ENCODE measurements around the gene IRX4.

The IRX4 gene

DNA sequence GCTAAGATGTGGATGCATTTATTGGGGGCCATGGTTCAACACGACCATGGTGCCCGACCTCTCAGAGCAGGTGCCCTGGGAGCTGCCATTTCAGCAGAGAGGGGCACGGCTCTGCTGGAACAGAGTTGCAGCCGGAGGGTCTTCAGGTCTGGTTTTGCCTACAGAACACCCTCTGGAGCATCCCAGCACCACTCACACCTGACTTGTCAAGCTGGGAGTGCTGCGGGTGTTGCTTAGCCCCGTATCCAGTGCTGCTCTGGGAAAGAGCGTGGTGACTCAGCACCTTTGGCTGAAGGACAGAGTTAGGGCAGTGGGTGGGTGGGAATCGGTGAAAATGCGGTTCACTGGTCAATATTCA lies 36.5 kb upstream of the IRX4 start:
- TF ChIP-seq, protein P1, sequence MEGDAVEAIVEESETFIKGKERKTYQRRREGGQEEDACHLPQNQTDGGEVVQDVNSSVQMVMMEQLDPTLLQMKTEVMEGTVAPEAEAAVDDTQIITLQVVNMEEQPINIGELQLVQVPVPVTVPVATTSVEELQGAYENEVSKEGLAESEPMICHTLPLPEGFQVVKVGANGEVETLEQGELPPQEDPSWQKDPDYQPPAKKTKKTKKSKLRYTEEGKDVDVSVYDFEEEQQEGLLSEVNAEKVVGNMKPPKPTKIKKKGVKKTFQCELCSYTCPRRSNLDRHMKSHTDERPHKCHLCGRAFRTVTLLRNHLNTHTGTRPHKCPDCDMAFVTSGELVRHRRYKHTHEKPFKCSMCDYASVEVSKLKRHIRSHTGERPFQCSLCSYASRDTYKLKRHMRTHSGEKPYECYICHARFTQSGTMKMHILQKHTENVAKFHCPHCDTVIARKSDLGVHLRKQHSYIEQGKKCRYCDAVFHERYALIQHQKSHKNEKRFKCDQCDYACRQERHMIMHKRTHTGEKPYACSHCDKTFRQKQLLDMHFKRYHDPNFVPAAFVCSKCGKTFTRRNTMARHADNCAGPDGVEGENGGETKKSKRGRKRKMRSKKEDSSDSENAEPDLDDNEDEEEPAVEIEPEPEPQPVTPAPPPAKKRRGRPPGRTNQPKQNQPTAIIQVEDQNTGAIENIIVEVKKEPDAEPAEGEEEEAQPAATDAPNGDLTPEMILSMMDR (IDR thresholded peaks at IDR 0.05; ENCODE audit: low read length): no peak
- TF ChIP-seq EZH2 (optimal IDR thresholded peaks at IDR 0.05; ENCODE audit: low read depth, low read length) (no peak), EZH2phosphoT487 (IDR thresholded peaks at IDR 0.05; ENCODE audit: low read length) (no peak)
- no peak overlapping the region for H2AFZ ChIP-seq (ENCODE audit: low read length)
- no peaks in the 10 kb centered on the region for H3K36me3 ChIP-seq (replicated peaks; ENCODE audit: insufficient read depth, low read length)
- H3K9me2 ChIP-seq (replicated peaks; ENCODE audit: insufficient read depth, low read length): no peaks in the 10 kb centered on the region
- no peaks in the 10 kb centered on the region for H4K20me1 ChIP-seq (ENCODE audit: insufficient read depth, low read length)
- H3K4me2 ChIP-seq (ENCODE audit: low read depth, low read length): no peak overlapping the region
- H3F3A ChIP-seq (ENCODE audit: insufficient read depth, low read length): no peaks in the 10 kb centered on the region
- no peak for DNase-seq
- no peak overlapping the region for H3K4me3 ChIP-seq (ENCODE audit: low read length)
- H3K9me3 ChIP-seq (replicated peaks; ENCODE audit: insufficient read depth, low read length): no peaks in the 10 kb centered on the region
- no peaks in the 10 kb centered on the region for H3K79me2 ChIP-seq (ENCODE audit: low read length)
- no peak overlapping the region for H3K9ac ChIP-seq (ENCODE audit: low read length)
- no peak overlapping the region for H3K27ac ChIP-seq (ENCODE audit: low read length)
- H3K27me3 ChIP-seq (replicated peaks; ENCODE audit: insufficient read depth, low read length): peaks cover 33% of the 10 kb centered on the region
- no peaks in the 10 kb centered on the region for H3K4me1 ChIP-seq (ENCODE audit: low read length)

DNA sequence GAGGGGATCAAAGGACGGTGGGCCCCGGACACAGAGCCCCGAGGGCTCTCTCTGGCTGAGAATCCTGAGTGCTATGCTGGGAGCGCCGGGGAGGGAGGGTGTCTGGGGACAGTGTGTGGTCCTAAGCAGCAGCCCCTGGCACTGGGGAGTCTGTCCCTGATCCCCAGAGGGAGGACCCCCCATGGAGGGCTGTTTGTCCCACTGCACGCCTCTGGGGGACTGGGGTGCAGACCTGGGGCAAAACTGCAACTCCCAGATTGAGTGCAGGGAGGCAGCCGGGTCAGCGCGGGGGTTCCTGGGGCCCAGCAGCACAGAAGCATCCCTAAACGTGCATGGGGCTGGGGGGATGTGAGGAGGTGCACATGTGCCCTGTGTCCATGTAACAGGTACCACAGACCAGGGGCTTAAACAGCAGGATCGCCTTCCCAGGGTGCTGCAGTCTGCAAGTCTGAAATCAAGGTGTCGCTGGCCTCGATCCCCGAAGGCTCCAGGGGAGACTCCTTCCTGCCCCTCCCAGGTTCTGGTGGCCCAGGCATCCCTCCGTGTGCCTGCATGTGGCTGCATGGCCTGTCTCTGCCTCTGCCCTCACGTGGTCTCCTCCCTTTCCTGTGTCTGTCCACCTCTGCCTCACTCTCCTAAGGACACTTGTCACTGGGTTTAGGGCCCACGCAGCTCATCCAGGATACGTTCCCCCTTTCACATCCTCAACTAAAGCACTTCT lies 35.9 kb upstream of the IRX4 start:
- Histone ChIP-seq H3K9ac (ENCODE audit: low read length) (no peak overlapping the region), H3K4me2 (ENCODE audit: low read depth, low read length) (no peak overlapping the region), H3K79me2 (ENCODE audit: low read length) (no peaks in the 10 kb centered on the region), H3K27ac (ENCODE audit: low read length) (no peak overlapping the region), H4K20me1 (ENCODE audit: insufficient read depth, low read length) (no peaks in the 10 kb centered on the region), H3K9me2 (replicated peaks; ENCODE audit: insufficient read depth, low read length) (no peaks in the 10 kb centered on the region), H3K4me3 (ENCODE audit: low read length) (no peak overlapping the region), H2AFZ (ENCODE audit: low read length) (no peak overlapping the region), H3K9me3 (replicated peaks; ENCODE audit: insufficient read depth, low read length) (no peaks in the 10 kb centered on the region), H3K27me3 (replicated peaks; ENCODE audit: insufficient read depth, low read length) (peaks cover 28% of the 10 kb centered on the region), H3K4me1 (ENCODE audit: low read length) (no peaks in the 10 kb centered on the region), H3K36me3 (replicated peaks; ENCODE audit: insufficient read depth, low read length) (no peaks in the 10 kb centered on the region), H3F3A (ENCODE audit: insufficient read depth, low read length) (no peaks in the 10 kb centered on the region)
- TF ChIP-seq EZH2 (optimal IDR thresholded peaks at IDR 0.05; ENCODE audit: low read depth, low read length) (no peak), EZH2phosphoT487 (IDR thresholded peaks at IDR 0.05; ENCODE audit: low read length) (no peak)
- TF ChIP-seq, protein P1 (IDR thresholded peaks at IDR 0.05; ENCODE audit: low read length): no peak
- no peak for DNase-seq

DNA sequence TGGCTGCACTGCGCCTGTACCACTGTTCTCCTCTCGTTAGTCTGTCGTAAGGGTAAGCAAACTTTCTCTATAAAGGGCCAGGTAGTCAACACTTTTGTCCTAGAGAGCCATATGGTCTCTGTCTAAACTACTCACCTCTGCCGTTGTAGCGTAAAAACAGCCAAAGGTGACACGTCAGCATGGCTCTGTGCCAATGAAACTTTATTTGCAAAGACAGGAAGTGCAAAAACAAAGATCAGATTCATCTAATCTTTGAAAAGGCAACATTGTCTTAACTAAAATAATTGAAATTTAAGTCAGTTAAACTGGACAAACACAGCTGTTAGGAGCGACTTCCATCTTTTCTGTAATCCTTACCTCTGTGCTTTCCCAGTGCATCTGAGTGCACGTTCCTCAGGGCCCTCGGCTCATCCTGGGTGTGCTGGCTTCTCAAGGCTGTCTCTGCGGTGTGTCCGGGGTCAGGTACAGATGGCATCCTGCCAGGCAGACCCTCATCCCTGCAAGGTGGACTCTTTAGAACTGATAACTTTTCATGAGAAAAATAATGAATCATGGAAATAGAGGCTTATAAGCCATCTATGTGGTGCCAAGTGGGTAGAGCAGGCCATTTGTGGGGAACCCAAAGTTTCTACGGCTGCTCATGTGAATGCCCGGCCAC lies 35.2 kb upstream of the IRX4 start:
- Histone ChIP-seq H3K27ac (ENCODE audit: low read length) (no peak overlapping the region), H4K20me1 (ENCODE audit: insufficient read depth, low read length) (no peaks in the 10 kb centered on the region), H3K36me3 (replicated peaks; ENCODE audit: insufficient read depth, low read length) (no peaks in the 10 kb centered on the region), H3K9ac (ENCODE audit: low read length) (no peak overlapping the region), H3K4me1 (ENCODE audit: low read length) (no peaks in the 10 kb centered on the region), H2AFZ (ENCODE audit: low read length) (no peak overlapping the region), H3K9me3 (replicated peaks; ENCODE audit: insufficient read depth, low read length) (no peaks in the 10 kb centered on the region), H3F3A (ENCODE audit: insufficient read depth, low read length) (no peaks in the 10 kb centered on the region), H3K79me2 (ENCODE audit: low read length) (no peaks in the 10 kb centered on the region), H3K27me3 (replicated peaks; ENCODE audit: insufficient read depth, low read length) (peaks cover 27% of the 10 kb centered on the region), H3K9me2 (replicated peaks; ENCODE audit: insufficient read depth, low read length) (no peaks in the 10 kb centered on the region), H3K4me2 (ENCODE audit: low read depth, low read length) (no peak overlapping the region), H3K4me3 (ENCODE audit: low read length) (no peak overlapping the region)
- TF ChIP-seq, protein P1 (IDR thresholded peaks at IDR 0.05; ENCODE audit: low read length): no peak
- TF ChIP-seq EZH2phosphoT487 (IDR thresholded peaks at IDR 0.05; ENCODE audit: low read length) (no peak), EZH2 (optimal IDR thresholded peaks at IDR 0.05; ENCODE audit: low read depth, low read length) (no peak)
- no peak for DNase-seq

Data from MM.1S (cell line).